LNCaP clone FGC (cell line): ENCODE data around the gene FSD1L.

Source experiments
- DNase-seq: peaks from one replicate; pipeline ENCODE4 v3.0.0-alpha.2; 2011; ENCODE audit warnings: low read depth
- H3K4me3 ChIP-seq: 2 replicates; pipeline ENCODE4 v1.5.1; 2011; ENCODE audit warnings: mild to moderate bottlenecking, low read depth, low read length, control low read depth
- TF ChIP-seq, protein P1 (sequence below): IDR thresholded peaks from 2 replicates; pipeline ENCODE4 v1.5.1; 2012; ENCODE audit warnings: mild to moderate bottlenecking; ENCODE audit not compliant: control insufficient read depth, insufficient read depth; ENCODE audit errors: extremely low read depth

FSD1L gene

DNA sequence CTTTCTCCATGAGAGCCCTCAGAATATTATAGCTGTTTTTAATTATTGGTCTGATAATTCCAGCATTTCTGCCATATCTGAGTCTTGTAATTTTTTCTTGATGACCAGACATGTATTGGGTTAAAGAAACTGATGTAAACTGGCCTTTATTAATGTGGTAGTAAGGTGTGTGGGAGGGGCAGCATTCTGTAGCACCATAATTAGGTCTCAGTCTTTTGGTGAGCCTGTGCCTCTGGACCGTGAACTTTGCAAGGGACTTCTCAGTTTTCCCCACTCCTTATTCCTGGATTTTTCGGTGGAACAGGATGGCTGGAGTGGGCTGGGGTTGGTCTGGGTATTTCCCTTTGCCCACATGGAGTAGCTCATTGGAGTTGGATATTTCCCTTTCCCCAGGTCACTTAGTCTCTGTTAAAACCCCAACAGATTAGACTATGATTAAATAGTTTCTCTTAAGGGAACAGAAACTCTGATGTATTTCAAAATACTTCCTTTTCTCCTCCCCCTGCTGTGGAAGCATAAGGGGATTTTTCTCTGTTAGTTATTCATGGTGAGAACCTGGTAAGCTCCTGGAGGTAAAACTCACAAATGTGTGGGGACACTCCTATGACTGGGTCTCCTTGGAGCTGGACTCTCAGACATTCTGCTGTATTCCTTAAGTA lies 52.4 kb downstream of the FSD1L start:
- H3K4me3 ChIP-seq = no peak overlapping the region
- TF ChIP-seq, protein P1, sequence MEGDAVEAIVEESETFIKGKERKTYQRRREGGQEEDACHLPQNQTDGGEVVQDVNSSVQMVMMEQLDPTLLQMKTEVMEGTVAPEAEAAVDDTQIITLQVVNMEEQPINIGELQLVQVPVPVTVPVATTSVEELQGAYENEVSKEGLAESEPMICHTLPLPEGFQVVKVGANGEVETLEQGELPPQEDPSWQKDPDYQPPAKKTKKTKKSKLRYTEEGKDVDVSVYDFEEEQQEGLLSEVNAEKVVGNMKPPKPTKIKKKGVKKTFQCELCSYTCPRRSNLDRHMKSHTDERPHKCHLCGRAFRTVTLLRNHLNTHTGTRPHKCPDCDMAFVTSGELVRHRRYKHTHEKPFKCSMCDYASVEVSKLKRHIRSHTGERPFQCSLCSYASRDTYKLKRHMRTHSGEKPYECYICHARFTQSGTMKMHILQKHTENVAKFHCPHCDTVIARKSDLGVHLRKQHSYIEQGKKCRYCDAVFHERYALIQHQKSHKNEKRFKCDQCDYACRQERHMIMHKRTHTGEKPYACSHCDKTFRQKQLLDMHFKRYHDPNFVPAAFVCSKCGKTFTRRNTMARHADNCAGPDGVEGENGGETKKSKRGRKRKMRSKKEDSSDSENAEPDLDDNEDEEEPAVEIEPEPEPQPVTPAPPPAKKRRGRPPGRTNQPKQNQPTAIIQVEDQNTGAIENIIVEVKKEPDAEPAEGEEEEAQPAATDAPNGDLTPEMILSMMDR = no peak
- no peak for DNase-seq

DNA sequence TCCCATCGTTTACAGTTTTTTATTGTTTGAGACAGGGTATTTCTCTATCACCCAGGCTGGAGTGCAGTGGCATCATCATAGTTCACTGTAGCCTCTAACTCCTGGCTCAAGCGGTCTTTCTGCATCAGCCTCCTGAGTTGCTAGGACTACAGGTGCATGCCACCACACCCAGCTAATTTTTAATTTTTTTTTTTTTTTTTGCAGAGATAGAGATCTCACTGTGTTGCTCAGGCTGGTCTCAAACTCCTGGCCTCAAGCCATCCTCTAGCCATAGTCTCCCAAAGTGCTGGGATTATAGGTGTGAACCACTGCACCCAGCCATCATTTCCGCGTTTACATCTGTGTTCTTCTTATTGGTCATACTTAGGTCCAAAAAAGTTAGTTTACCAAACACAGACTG lies 53.6 kb downstream of the FSD1L start:
- TF ChIP-seq, protein P1 = no peak
- DNase-seq = no peak
- no peak overlapping the region for H3K4me3 ChIP-seq

DNA sequence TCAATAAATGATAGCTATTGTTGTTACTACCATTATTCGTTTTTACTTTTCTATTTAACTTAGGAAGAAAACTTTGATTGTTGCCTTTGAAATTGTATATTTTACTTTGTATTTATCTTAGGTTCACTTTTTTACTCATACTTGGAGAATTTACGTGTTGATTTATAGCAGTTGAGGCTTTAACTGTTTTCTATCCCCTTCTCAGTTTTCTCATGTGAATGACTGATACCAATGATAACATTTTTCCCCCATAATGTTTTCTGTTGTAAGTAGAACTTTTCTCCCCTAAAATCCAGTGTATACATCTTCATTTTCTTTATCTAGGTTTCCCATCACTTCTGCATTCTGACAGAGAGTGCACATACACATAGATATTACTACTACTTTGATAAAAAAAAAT lies 54.4 kb downstream of the FSD1L start:
- TF ChIP-seq, protein P1 = no peak
- no peak overlapping the region for H3K4me3 ChIP-seq
- DNase-seq = no peak

DNA sequence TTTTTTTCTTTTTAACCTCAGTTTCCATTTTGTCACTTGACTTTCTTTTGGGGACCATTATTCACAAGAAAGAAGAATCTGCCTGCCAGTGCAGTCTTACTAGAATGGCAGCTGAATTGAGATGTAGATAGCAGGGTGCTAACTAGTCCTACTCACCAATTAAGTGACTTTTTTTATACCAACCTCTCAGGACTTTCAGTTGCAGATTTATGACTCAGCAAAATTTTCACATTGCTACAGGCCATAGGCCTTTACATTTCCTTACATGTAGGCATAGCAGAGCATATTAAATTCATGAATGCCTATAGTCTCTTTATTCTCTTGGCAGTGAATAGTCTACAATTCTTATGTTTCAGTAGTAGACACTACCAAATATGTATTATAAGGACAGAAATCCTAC lies 56.0 kb downstream of the FSD1L start:
- no peak for DNase-seq
- TF ChIP-seq, protein P1 = no peak
- no peak overlapping the region for H3K4me3 ChIP-seq

DNA sequence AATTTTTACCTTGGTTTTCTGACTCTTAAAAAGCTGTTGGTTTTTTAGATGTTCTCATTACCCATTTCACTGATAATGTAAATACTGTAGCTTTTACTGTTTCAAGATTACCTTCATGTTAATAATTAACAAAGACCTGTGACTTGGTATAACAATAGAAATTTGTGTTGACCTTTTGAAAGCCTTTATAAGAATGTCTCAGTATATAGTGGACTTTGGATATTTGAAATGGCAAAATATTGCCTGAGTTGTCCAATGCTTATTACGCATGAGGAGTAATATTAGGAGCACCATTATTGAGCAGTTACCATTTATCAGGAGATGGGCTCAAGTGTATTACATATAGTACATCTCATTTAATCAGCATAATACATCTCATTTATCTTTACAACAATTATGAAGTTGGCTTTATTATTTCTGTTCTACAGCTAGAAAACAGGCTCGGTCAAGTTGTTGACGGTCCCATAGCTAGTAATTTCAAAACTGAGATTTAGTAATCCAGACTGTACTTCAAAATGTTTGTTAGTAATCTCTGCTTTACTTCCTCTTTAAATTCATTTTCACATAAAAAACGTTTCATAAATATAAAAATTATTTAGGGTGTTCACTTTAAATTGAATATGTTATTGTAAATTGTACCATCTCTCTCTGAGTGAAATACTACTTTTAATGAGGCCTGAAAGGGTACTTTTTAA lies 59.4 kb downstream of the FSD1L start:
- TF ChIP-seq, protein P1 = no peak
- no peak overlapping the region for H3K4me3 ChIP-seq
- DNase-seq = no peak

DNA sequence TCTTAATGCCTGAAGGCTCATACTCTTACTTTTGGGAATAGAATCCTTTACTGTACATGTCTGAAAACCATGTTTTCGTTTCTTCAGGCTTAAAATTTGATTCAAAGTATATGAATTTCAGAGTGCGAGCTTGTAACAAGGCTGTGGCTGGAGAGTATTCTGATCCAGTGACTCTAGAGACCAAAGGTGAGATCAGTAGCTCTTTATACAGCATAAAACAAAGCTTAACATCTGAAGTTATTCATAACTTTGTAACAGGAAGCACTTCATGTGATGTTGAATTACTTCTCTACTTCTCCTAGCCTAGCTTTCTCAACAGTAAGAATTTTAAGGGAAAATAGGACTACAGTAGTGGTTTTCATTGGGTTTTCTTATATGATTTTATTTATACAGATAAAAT lies 60.7 kb downstream of the FSD1L start:
- TF ChIP-seq, protein P1 = no peak
- no peak overlapping the region for H3K4me3 ChIP-seq
- no peak for DNase-seq

DNA sequence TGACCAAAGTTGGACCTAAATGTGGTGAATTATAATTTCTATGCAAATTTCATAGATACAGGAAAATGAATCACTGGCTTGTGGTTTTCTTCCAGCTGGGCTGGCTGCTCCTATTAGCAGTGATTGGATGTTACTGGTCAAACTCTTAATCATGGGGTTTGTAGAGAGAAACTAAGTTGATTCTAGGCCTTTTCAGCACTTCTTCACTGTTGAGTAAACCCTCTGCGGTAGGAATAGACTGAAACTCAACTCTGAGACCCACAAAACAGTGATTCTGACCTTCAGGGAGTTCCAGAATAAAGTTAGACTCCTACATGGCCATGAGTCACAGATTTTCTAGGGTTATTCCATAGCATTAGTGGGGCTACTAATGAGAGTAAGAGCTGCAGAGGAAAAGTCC lies 62.2 kb downstream of the FSD1L start:
- TF ChIP-seq, protein P1 = no peak
- H3K4me3 ChIP-seq = no peak overlapping the region
- no peak for DNase-seq
